Measurements from ENCODE around the gene MAP2K4. TPM values are rescaled to one million over a fixed set of nuclear protein-coding genes. Genes with fewer than 3 reads are reported as not detected.

Gene MAP2K4
- total and polyA plus RNA-seq, 2 of the 4 experiments (the other 2 are of a cell fraction): 14.5 to 32.6 TPM

DNA sequence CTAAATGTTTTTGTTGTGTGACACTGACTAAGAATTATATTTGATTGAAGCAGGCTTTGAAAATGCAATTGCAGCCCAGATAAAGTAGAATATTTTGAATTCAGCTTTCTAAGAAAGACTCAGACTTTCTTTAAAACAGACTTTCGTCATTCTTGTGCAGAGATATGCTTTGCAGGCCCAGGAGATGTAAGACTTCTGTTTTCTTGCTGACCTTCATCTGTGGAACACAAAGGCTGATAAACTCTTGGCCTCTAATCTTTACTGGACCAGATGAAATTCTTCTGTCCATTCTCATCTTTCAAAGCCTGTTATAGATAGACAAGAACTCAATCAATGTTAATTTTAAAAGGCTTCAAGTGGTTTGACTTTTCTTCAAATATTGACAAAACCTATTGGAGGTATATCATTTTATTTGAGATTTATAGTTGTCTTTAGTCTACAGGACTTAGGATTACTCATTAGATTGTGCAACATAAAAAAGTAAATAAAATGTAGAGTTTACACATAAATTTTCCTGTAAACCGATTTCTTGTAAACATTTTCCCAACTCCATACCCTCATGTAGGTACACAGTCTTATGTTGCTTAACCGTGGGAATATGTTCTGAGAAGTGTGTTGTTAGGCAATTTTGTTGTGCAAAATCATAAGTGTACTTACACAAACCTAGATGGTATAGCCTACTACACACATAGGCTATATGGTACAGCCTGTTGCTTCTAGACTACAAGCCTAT, 94.2 kb downstream of the MAP2K4 start:
- Histone ChIP-seq H2BK20ac (ENCODE audit: low read depth, low read length) (no peak overlapping the region), H3K9ac (ENCODE audit: low read depth, low read length) (no peak overlapping the region), H4K8ac (ENCODE audit: low read depth in 2 of 2, low read length in 2 of 2) (no peak overlapping the region), H3K36me3 (ENCODE audit: control insufficient read depth, insufficient read depth, low read length) (peaks cover 23% of the 10 kb centered on the region), H3K18ac (ENCODE audit: low read depth, low read length) (no peak overlapping the region), H4K91ac (ENCODE audit: insufficient read depth, low read depth, low read length) (no peak overlapping the region), H4K20me1 (ENCODE audit: insufficient read depth, low read length) (no peaks in the 10 kb centered on the region; the same call in 1 of the 2 replicates), H3K27ac (ENCODE audit: insufficient read depth, low read length) (no peak overlapping the region), H2AK9ac (replicated peaks; ENCODE audit: low read depth, low read length, poor library complexity) (no peak overlapping the region), H3K23ac (ENCODE audit: low read depth, low read length) (no peak overlapping the region), H3K4me2 (ENCODE audit: low read depth, low read length) (no peak overlapping the region), H3K27me3 (ENCODE audit: control insufficient read depth, insufficient read depth, low read length) (no peaks in the 10 kb centered on the region), H2BK5ac (ENCODE audit: low read depth, low read length, poor library complexity, severe bottlenecking) (no peak overlapping the region), H3K14ac (replicated peaks; ENCODE audit: low read depth, low read length) (no peak overlapping the region), H4K5ac (ENCODE audit: low read depth, low read length) (no peak overlapping the region), H3K4me3 (ENCODE audit: insufficient read depth, low read depth, low read length) (no peak overlapping the region), H2BK15ac (ENCODE audit: low read depth, low read length) (no peak overlapping the region), H2AK5ac (ENCODE audit: low read depth, low read length) (no peak overlapping the region), H2AFZ (replicated peaks; ENCODE audit: low read length, poor library complexity) (no peak overlapping the region), H3K9me3 (ENCODE audit: control insufficient read depth, insufficient read depth, low read length) (no peaks in the 10 kb centered on the region), H2BK120ac (ENCODE audit: low read depth, low read length) (no peak overlapping the region), H3K79me1 (ENCODE audit: low read depth in 1 of 2, low read length in 2 of 2) (peaks cover 0 to 18% of the 10 kb centered on the region in 2 experiments; a peak in 3 of 4 replicates), H3K56ac (ENCODE audit: extremely low read depth, insufficient read depth, low read length) (no peak overlapping the region), H3K4me1 (ENCODE audit: control insufficient read depth, insufficient read depth, low read length) (no peaks in the 10 kb centered on the region), H3K4ac (ENCODE audit: low read depth, low read length) (no peak overlapping the region), H3K9me1 (ENCODE audit: insufficient read depth, low read length) (peaks cover 3% of the 10 kb centered on the region; the same call in 1 of the 2 replicates)
- ATAC-seq (ENCODE audit: low read depth) (peak; percentile 53; the same call in 1 of the 2 replicates), DNase-seq (peak; percentile 18)
- intact Hi-C loops (cut with micrococcal nuclease): no loop called here
- in situ Hi-C loops (cut with MboI; ENCODE audit: low sequenced_read_pairs): no loop called here
- BruUV-seq (replicated peaks): no TSS peak
- dilution Hi-C loops (cut with HindIII; ENCODE audit: low sequenced_read_pairs, unreplicated experiment): no loop called here
- no CpG with 5 or more reads among the region's 3 CpGs for WGBS, 2 experiments (ENCODE audit: extremely low coverage in 2 of 2, insufficient read length in 1 of 2)
- TF ChIP-seq MAZ (IDR thresholded peaks at IDR 0.05; ENCODE audit: borderline replicate concordance, low read depth, low read length) (no peak), CEBPB (IDR thresholded peaks at IDR 0.05; ENCODE audit: low read depth, low read length) (peak; percentile 60; the same call in 1 of the 2 replicates)
- POLR2A ChIA-PET (ENCODE audit: unreplicated experiment): interaction anchor here (0.6 kb wide), 1 partner anchor 97 kb away, joined by 7 read pairs; no protein-coding TSS in a partner anchor
- CTCF ChIA-PET: no interaction called here

Data from IMR-90 (cell line).